Aorta (tissue), 5 donors: ENCODE measurements around the gene IL16. TPM values are rescaled to one million over a fixed set of nuclear protein-coding genes. Genes with fewer than 3 reads are reported as not detected.
"Not testable (repeated sequence)": the region's sequence is repeated elsewhere in the genome, so short reads cannot be mapped to it uniquely, and the experiment has no call there.

Source experiments
- ATAC-seq: fragments of 200-7000 bp; cut with Tn5 transposase; one replicate; pipeline ENCODE4 v1.9.1; 2022; ENCODE audit warnings: moderate library complexity; ENCODE audit not compliant: low FRiP score
- DNase-seq, 2 donors: peaks; one replicate each; pipeline ENCODE4 v3.0.0-alpha.2; 2020
- H3K27ac ChIP-seq, 2 donors: one replicate each; pipeline ENCODE4 v1.5.1; 2013; ENCODE audit warnings: low read length in 2 of 2, mild to moderate bottlenecking in 2 of 2, moderate library complexity in 2 of 2, control low read depth in 1 of 2, inconsistent platforms in 1 of 2, low read depth in 1 of 2
- H3K27me3 ChIP-seq, 2 donors: one replicate each; pipeline ENCODE4 v1.6.1; 2013; ENCODE audit warnings: control low read depth in 1 of 2, low read length in 1 of 2, mild to moderate bottlenecking in 1 of 2, moderate library complexity in 1 of 2; ENCODE audit not compliant: insufficient read depth in 2 of 2, control insufficient read depth in 1 of 2
- H3K36me3 ChIP-seq, 2 donors: one replicate each; pipeline ENCODE4 v1.6.1; 2013; ENCODE audit warnings: control low read depth in 1 of 2, low read length in 1 of 2, mild to moderate bottlenecking in 1 of 2; ENCODE audit not compliant: insufficient read depth in 2 of 2, control insufficient read depth in 1 of 2
- H3K4me1 ChIP-seq, 2 donors: one replicate each; pipeline ENCODE4 v1.6.1; 2013; ENCODE audit warnings: low read length in 2 of 2, control low read depth in 1 of 2, mild to moderate bottlenecking in 1 of 2, moderate library complexity in 1 of 2; ENCODE audit not compliant: insufficient read depth in 2 of 2, control insufficient read depth in 1 of 2
- H3K4me3 ChIP-seq, 2 donors: one replicate each; pipeline ENCODE4 v1.5.1; 2013; ENCODE audit warnings: low read length in 2 of 2, control low read depth in 1 of 2, mild to moderate bottlenecking in 1 of 2
- H3K9me3 ChIP-seq: one replicate; pipeline ENCODE4 v1.6.1; 2013; ENCODE audit warnings: mild to moderate bottlenecking, low read length; ENCODE audit not compliant: control insufficient read depth
- WGBS, 2 donors: extraction: QIAGEN DNeasy Blood & Tissue Kit; methylation state at CpG; one replicate each; pipeline ENCODE4 v1.1.7; 2013; 5-methylcytosine and 5-hydroxymethylcytosine counted together
- intact Hi-C, 2 donors: fragments of 100-400 bp; cut with DNase I; formaldehyde crosslinking; loops; one replicate each; pipeline versions ENCODE4 v1.14.2 to v1.15.0; 2022
- polyA plus RNA-seq, 2 donors: library from polyadenylated mRNA; stranded (reverse); fragments of 200-250 nt; gene quantifications; one replicate each; pipeline ENCODE4 v1.2.3, GENCODE V29; 2013
- total RNA-seq, 2 donors: library from RNA; stranded (reverse); fragmentation: NEBNext Ultra II Directional; extraction: Animal tissue kit (Norgen Biotek cat#: 25700); gene quantifications; one replicate each; pipeline ENCODE4 v1.2.1, GENCODE V29; 2021
- donor health status: healthy with polysubstance abuse.
- donor health status: Bipolar disorder and iron deficiency.
- donor health status: DM: no; HTN: no; CAD: no.
- donor health status: DM: no; HTN: no; CAD: no.
- donor health status: DM: yes; HTN: yes; CAD: no.

The IL16 gene
- total and polyA plus RNA-seq, 4 donors: 5.3 to 19.5 (median 7.8) TPM

GRCh38 chr15:81191701-81192100, 5.0 kb upstream of the IL16 start:
- Histone ChIP-seq H3K4me3 (no peak overlapping the region), H3K36me3 (no peaks in the 10 kb centered on the region), H3K9me3 (no peaks in the 10 kb centered on the region), H3K27me3 (no peaks in the 10 kb centered on the region), H3K27ac (no peak overlapping the region), H3K4me1 (no peaks in the 10 kb centered on the region)
- 91 to 92% methylated on average over 3 of the region's 3 CpGs for WGBS, 2 donors
- DNase-seq: no peak
- intact Hi-C loops: no loop called here
- ATAC-seq: no peak

GRCh38 chr15:81194723-81195122, 2.0 kb upstream of the IL16 start:
- Histone ChIP-seq H3K36me3 (no peaks in the 10 kb centered on the region), H3K4me1 (no peaks in the 10 kb centered on the region), H3K27me3 (no peaks in the 10 kb centered on the region), H3K4me3 (no peak overlapping the region), H3K9me3 (no peaks in the 10 kb centered on the region), H3K27ac (no peak overlapping the region)
- 91 to 94% methylated on average over 5 of the region's 5 CpGs for whole genome bisulfite sequencing, 2 donors
- ATAC-seq (no peak), DNase-seq (no peak)
- intact Hi-C loops: no loop called here

GRCh38 chr15:81195339-81195864, 1.3 kb upstream of the IL16 start:
- no peak overlapping the region for H3K27ac ChIP-seq
- H3K4me1 ChIP-seq: no peaks in the 10 kb centered on the region
- WGBS, 2 donors: 54 to 58% methylated on average over 8 of the region's 8 CpGs
- no peak overlapping the region for H3K4me3 ChIP-seq
- no peaks in the 10 kb centered on the region for H3K36me3 ChIP-seq
- no peaks in the 10 kb centered on the region for H3K27me3 ChIP-seq
- no peak for DNase-seq
- intact Hi-C loops: no loop called here
- no peaks in the 10 kb centered on the region for H3K9me3 ChIP-seq
- ATAC-seq: no peak

- H3K36me3 ChIP-seq: no peaks in the 10 kb centered on the region
- WGBS, 2 donors: 93 to 94% methylated on average over 7 of the region's 7 CpGs
- H3K9me3 ChIP-seq: no peaks in the 10 kb centered on the region
- no peaks in the 10 kb centered on the region for H3K4me1 ChIP-seq
- DNase-seq (no peak), ATAC-seq (peak; percentile 20)
- no peaks in the 10 kb centered on the region for H3K27me3 ChIP-seq
- no peak overlapping the region for H3K27ac ChIP-seq
- no peak overlapping the region for H3K4me3 ChIP-seq
- intact Hi-C loops: no loop called here
Observed at GRCh38 chr15:81197255-81197630, 564 bp downstream of the IL16 start.

GRCh38 chr15:81197688-81198281, 1.1 kb downstream of the IL16 start:
- Histone ChIP-seq H3K36me3 (no peaks in the 10 kb centered on the region), H3K27ac (no peak overlapping the region), H3K9me3 (no peaks in the 10 kb centered on the region), H3K4me3 (no peak overlapping the region), H3K27me3 (no peaks in the 10 kb centered on the region), H3K4me1 (no peaks in the 10 kb centered on the region)
- ATAC-seq: no peak
- 84 to 85% methylated on average over 7 of the region's 7 CpGs for WGBS, 2 donors
- intact Hi-C loops: no loop called here
- DNase-seq: no peak

GRCh38 chr15:81199031-81199779, 2.5 kb downstream of the IL16 start:
- no peaks in the 10 kb centered on the region for H3K9me3 ChIP-seq
- no peak for DNase-seq
- no peaks in the 10 kb centered on the region for H3K36me3 ChIP-seq
- no peaks in the 10 kb centered on the region for H3K27me3 ChIP-seq
- no peaks in the 10 kb centered on the region for H3K4me1 ChIP-seq
- H3K27ac ChIP-seq: no peak overlapping the region
- no peak overlapping the region for H3K4me3 ChIP-seq
- WGBS, 2 donors: 83 to 86% methylated on average over 11 of the region's 11 CpGs
- no peak for ATAC-seq
- intact Hi-C loops: no loop called here

GRCh38 chr15:81206018-81206417, 9.3 kb downstream of the IL16 start:
- H3K4me1 ChIP-seq: no peaks in the 10 kb centered on the region
- H3K9me3 ChIP-seq: no peaks in the 10 kb centered on the region
- ATAC-seq (no peak), DNase-seq (no peak)
- H3K27me3 ChIP-seq: no peaks in the 10 kb centered on the region
- H3K4me3 ChIP-seq: no peak overlapping the region
- no peak overlapping the region for H3K27ac ChIP-seq
- no peaks in the 10 kb centered on the region for H3K36me3 ChIP-seq
- WGBS, 2 donors: 84 to 91% methylated on average over 3 of the region's 3 CpGs
- intact Hi-C loops: no loop called here

- H3K4me1 ChIP-seq, intact Hi-C loops, ATAC-seq, H3K4me3 ChIP-seq, H3K36me3 ChIP-seq, H3K9me3 ChIP-seq, DNase-seq, H3K27me3 ChIP-seq, H3K27ac ChIP-seq: not testable (repeated sequence)
- WGBS, 2 donors: 81 to 84% methylated on average over 1 of the region's 1 CpG
Observed at GRCh38 chr15:81207987-81208386, 11.3 kb downstream of the IL16 start.

- no peaks in the 10 kb centered on the region for H3K9me3 ChIP-seq
- H3K4me3 ChIP-seq: no peak overlapping the region
- H3K27me3 ChIP-seq: no peaks in the 10 kb centered on the region
- no peaks in the 10 kb centered on the region for H3K4me1 ChIP-seq
- WGBS, 2 donors: 71 to 75% methylated on average over 5 of the region's 5 CpGs
- ATAC-seq (peak; percentile 62), DNase-seq (no peak)
- H3K27ac ChIP-seq: no peak overlapping the region
- no peaks in the 10 kb centered on the region for H3K36me3 ChIP-seq
- intact Hi-C loops: no loop called here
Observed at GRCh38 chr15:81209635-81210034, 13.0 kb downstream of the IL16 start.
